SK-N-MC (cell line): ENCODE measurements around the gene KCNC4.

Experiments used
- DNase-seq: peaks from one replicate; pipeline ENCODE4 v3.0.0-alpha.2; 2011; ENCODE audit warnings: low read depth, low spot score
- H3K27ac ChIP-seq: fragments of 200-600 bp; sonication (generic); 2 replicates; pipeline ENCODE4 v1.5.1; 2016; ENCODE audit warnings: mixed run types
- H3K36me3 ChIP-seq: fragments of 200-600 bp; sonication (generic); 2 replicates; pipeline ENCODE4 v1.6.1; 2017; ENCODE audit warnings: antibody characterized with exemption, low read length, mixed read lengths; ENCODE audit not compliant: insufficient read depth
- H3K4me3 ChIP-seq: fragments of 200-600 bp; sonication (generic); 2 replicates; pipeline ENCODE4 v1.5.1; 2016
- H3K9ac ChIP-seq: fragments of 200-600 bp; sonication (generic); 2 replicates; pipeline ENCODE4 v1.8.0; 2017; ENCODE audit warnings: mixed run types, mixed read lengths; ENCODE audit not compliant: insufficient read length
- H3K9me3 ChIP-seq: fragments of 200-600 bp; sonication (generic); 2 replicates; pipeline ENCODE4 v1.6.1; 2017; ENCODE audit warnings: low read depth, mild to moderate bottlenecking, antibody characterized with exemption, low read length, moderate library complexity, mixed read lengths
- EZH2 ChIP-seq: fragments of 200-600 bp; sonication (generic); IDR thresholded peaks from one replicate; pipeline ENCODE4 v1.6.1; 2017; ENCODE audit warnings: antibody characterized with exemption
- FOXP2 ChIP-seq: optimal IDR thresholded peaks from 2 replicates; pipeline ENCODE3; 2011; ENCODE audit warnings: mild to moderate bottlenecking, moderate library complexity; ENCODE audit not compliant: insufficient read depth; ENCODE audit errors: extremely low read length, control extremely low read depth
- POLR2AphosphoS5 ChIP-seq: IDR thresholded peaks from 2 replicates; pipeline ENCODE4 v1.6.1; 2012; ENCODE audit warnings: mild to moderate bottlenecking, low read depth, low read length, borderline replicate concordance

The KCNC4 gene

GRCh38 chr1:110213143-110213540 is 3.0 kb downstream of the KCNC4 start:
- DNase-seq, result no peak
- Histone ChIP-seq H3K9ac (no peak overlapping the region), H3K4me3 (no peak overlapping the region), H3K36me3 (no peaks in the 10 kb centered on the region), H3K27ac (no peak overlapping the region), H3K9me3 (no peaks in the 10 kb centered on the region)
- TF ChIP-seq FOXP2 (no peak), POLR2AphosphoS5 (no peak), EZH2 (no peak)

GRCh38 chr1:110214454-110215404 is 4.6 kb downstream of the KCNC4 start:
- Histone ChIP-seq H3K9ac (no peak overlapping the region), H3K36me3 (no peaks in the 10 kb centered on the region), H3K4me3 (no peak overlapping the region), H3K9me3 (no peaks in the 10 kb centered on the region), H3K27ac (no peak overlapping the region)
- no peak for DNase-seq
- TF ChIP-seq FOXP2 (no peak), EZH2 (no peak), POLR2AphosphoS5 (no peak)

- H3K9ac ChIP-seq, result no peak overlapping the region
- no peak for DNase-seq
- no peak for TF ChIP-seq POLR2AphosphoS5
- no peak for TF ChIP-seq FOXP2
- no peak for TF ChIP-seq EZH2
- no peaks in the 10 kb centered on the region for H3K36me3 ChIP-seq
- no peaks in the 10 kb centered on the region for H3K9me3 ChIP-seq
- no peak overlapping the region for H3K4me3 ChIP-seq
- no peak overlapping the region for H3K27ac ChIP-seq
Observed at GRCh38 chr1:110215621-110216515, 5.8 kb downstream of the KCNC4 start.

- TF ChIP-seq FOXP2 (no peak), EZH2 (no peak)
- Histone ChIP-seq H3K9ac (no peak overlapping the region), H3K27ac (no peak overlapping the region), H3K9me3 (no peaks in the 10 kb centered on the region), H3K36me3 (no peaks in the 10 kb centered on the region), H3K4me3 (no peak overlapping the region)
- no peak for DNase-seq
Observed at GRCh38 chr1:110216844-110217444, 6.8 kb downstream of the KCNC4 start.

- Histone ChIP-seq H3K9ac (no peak overlapping the region), H3K27ac (no peak overlapping the region), H3K36me3 (no peaks in the 10 kb centered on the region), H3K9me3 (no peaks in the 10 kb centered on the region), H3K4me3 (no peak overlapping the region)
- no peak for TF ChIP-seq POLR2AphosphoS5
- no peak for DNase-seq
Observed at GRCh38 chr1:110218137-110218536, 8.0 kb downstream of the KCNC4 start.

GRCh38 chr1:110218739-110219138 is 8.6 kb downstream of the KCNC4 start:
- Histone ChIP-seq H3K9me3 (no peaks in the 10 kb centered on the region), H3K27ac (no peak overlapping the region), H3K9ac (no peak overlapping the region), H3K36me3 (no peaks in the 10 kb centered on the region), H3K4me3 (no peak overlapping the region)
- DNase-seq, result no peak
- TF ChIP-seq EZH2 (no peak), FOXP2 (no peak), POLR2AphosphoS5 (no peak)

- no peak overlapping the region for H3K9ac ChIP-seq
- H3K27ac ChIP-seq, result no peak overlapping the region
- no peak for TF ChIP-seq EZH2
- TF ChIP-seq FOXP2, result no peak
- no peak for TF ChIP-seq POLR2AphosphoS5
- DNase-seq, result no peak
- H3K9me3 ChIP-seq, result no peaks in the 10 kb centered on the region
- no peak overlapping the region for H3K4me3 ChIP-seq
- H3K36me3 ChIP-seq, result no peaks in the 10 kb centered on the region
Observed at GRCh38 chr1:110220324-110220723, 10.2 kb downstream of the KCNC4 start.

- Histone ChIP-seq H3K4me3 (no peak overlapping the region), H3K27ac (no peak overlapping the region), H3K9me3 (no peaks in the 10 kb centered on the region), H3K36me3 (no peaks in the 10 kb centered on the region), H3K9ac (no peak overlapping the region)
- TF ChIP-seq POLR2AphosphoS5 (no peak), EZH2 (no peak), FOXP2 (no peak)
- DNase-seq, result no peak
Observed at GRCh38 chr1:110221119-110221518, 11.0 kb downstream of the KCNC4 start.
